Activated CD4-positive, alpha-beta T cell treated with anti-CD3 and anti-CD28 coated beads, Interleukin-2, amount 50 U/mL, for 16 hours (primary cell): ENCODE data around the gene PPP1R12A.
"Not testable (repeated sequence)": the region's sequence is repeated elsewhere in the genome, so short reads cannot be mapped to it uniquely, and the experiment has no call there.

Experiments
- DNase-seq: peaks from one replicate; pipeline ENCODE4 v3.0.0-alpha.2; 2020

The PPP1R12A gene

DNA sequence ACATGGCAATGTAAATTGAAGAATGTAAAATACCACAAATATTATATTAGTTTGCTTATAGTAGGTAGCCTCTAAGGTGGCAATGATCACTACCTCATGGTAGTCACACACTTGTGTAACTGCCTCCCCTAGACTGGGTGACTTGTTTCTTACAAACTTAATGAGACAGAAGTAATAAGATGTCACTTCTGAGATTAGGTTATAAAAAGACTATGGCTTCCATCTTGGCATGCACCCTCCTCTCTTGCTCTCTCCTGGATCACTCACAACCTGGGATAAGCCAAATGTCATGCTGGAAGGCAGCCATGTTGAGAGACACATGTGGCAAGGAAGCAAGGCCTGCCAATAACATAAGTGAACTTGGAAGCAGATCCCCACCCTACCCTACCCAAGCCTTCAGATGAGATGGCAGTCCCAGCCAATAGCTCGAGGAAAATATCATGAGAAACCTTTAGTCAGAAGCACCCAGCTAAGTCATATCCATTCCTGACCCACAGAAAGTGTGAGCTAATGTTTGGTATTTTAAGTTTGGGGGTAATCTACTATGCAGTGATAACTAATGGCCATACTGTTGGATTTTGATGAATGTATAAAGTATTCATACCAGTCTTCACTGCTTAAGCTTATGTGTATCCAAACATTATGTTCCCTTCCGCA is 43.3 kb downstream of the PPP1R12A start:
- DNase-seq = no peak

DNA sequence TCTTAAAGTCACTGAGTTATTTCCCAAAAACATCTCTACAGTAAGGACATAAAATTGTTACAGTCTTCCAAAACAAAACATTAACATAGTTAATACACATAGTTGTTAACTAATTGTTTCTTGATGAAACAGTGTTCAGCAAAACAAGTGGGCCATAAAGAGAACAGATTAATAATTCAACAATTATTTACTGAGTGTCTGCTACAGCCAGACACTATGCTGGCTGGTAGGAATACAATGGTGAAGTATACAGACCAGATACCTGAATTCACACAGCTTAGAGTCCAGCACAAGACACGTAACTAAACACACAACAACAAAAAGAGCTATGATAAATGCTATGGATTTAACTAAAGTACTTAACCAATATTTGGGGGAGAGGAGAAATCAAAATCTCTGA is 47.0 kb downstream of the PPP1R12A start:
- DNase-seq = no peak

DNA sequence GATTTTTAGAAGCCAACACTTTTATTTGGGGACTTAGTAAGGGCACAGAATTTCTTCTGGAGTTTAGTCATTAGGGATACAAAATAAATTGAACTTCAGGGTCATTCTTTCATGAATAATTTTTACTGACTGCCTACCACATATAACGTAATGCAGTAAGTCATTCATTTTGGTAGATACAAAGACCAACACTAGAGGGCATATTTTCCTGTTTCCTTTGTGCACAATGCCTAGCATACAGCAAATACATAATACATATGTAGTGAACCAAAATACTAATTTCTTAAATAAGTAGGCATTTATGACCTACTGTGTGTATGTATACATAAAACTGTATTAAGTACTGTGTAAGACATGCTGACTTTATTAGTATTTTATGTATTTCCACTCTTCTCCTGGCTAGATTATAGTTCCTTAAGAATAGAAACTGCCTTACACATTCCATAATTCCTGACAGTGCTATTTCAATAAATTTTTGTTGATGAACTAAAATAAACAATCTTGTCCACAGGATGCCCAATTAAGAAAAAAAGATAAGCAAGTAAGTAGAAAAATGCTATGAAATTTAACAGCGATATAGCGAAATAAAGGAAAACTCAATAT is 47.9 kb downstream of the PPP1R12A start:
- DNase-seq = peak; percentile 51

DNA sequence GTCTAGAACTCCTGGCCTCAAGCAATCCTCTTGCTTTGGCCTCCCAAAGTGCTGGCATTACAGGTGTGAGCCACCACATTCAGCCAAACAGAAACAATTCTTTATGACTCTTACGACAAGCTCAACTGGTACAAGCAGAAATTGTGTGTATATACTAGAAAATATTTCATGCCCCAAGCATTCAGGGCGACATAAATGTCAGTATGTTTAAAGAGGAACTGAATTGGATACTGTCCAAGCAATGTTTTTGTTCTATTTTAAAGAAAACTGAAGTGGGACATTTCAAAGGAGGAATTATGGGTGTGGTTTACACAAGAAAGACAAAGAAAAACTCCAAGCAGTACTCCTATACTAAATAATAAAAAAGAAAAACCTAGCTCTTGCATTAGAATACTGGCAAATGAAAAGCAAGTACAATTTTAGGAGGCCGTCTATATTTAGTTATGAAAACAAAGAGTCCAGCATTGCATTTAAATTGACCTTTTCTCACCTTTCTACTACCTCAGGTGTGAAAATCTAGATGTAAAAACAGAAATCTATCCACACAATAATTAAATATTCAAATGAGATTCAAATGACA is 48.9 kb downstream of the PPP1R12A start:
- no peak for DNase-seq

DNA sequence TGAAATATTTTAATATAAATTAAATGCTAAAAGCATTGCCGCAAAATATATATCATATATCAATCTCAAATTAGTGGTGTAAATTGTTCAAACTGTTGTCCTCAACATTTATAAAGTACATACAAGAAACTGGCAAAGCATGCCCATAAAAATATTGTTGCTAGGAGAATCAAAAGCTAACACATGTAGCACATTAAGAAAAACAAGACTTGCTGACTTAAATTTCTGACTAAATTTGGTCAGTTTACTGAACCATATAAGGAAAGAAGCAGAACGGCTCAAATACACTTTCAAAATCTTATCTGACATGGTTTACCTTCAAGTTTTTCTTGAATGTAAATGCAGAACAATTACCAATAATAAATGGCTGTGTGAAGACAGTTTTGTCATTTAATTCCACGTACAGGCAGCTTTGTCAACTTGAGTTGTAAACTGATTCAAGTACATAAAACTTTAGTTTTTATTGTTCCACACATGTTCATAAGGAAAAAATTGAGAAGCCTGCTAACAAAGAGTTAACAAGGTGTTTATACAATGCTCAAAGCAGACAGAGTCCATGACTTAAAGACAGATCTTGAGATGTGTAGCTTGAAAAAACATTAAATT is 50.4 kb downstream of the PPP1R12A start:
- no peak for DNase-seq

DNA sequence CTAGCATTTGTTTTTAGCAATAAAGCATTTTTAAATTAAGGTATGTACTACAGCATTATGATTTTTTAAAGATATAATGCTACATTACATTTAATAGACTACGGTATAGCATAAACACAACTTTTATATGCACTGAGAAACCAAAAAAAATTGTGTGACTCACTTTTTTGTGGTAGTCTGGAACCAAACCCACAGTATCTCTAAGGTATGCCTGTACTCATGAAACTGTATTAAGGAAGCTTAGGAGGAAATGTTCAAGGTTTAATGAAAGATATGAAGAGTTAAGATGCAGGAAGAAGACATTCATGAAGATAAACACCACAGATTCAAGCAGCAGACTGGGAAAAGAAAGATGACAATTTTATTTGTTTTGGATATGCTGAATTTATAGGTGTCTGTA is 51.7 kb downstream of the PPP1R12A start:
- DNase-seq = peak; percentile 10

DNA sequence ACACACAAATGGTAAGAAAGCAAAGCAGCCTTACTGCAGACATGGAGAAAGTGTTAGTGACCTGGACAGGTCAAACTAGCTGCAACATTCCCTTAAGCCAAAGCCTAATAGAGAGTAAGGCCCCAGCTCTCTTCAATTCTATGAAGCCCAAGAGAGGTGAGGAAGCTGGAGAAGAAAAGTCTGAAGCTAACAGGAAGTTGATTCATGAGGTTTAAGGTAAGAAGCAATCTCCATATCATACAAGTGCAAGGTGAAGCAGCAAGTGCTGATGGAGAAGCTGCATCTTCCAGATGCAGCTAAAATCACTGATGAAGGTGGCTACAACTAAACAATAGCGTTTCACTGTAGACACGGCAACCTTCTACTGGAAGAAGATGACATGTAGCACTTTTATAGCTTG is 53.5 kb downstream of the PPP1R12A start:
- DNase-seq = no peak

DNA sequence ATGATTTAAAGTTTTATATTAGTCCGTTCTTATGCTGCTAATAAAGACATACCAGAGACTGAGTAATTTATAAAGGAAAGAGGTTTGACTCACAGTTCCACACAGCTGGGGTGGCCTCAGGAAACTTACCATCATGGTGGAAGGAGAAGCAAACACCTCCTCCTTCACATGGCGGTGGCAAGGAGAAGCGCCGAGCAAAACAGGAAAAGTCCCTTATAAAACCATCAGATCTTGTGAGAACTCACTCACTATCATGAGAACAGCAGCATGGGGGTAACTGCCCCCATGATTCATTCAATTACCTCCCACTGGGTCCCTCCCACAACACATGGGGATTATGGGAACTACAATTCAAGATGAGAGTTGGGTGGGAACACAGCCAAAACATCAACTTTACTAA is 56.4 kb downstream of the PPP1R12A start:
- DNase-seq = not testable (repeated sequence)

DNA sequence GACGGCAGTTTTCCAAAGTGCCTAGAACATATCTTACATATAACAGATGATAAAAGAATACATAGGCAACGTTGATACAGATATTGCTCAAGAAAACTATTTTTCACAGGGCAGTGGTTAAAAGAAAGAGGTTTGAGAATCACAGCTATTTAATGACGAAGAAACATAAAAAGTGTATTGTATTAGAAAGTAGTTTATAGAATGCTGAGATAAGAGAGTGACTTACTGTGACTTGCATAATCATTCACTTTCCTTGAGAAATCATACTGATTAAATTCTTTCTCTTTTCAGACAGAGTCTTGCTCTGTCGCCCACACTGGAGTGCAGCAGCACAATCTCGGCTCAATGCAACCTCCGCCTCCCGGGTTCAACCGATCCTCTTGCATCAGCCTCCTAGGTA is 57.7 kb downstream of the PPP1R12A start:
- no peak for DNase-seq

DNA sequence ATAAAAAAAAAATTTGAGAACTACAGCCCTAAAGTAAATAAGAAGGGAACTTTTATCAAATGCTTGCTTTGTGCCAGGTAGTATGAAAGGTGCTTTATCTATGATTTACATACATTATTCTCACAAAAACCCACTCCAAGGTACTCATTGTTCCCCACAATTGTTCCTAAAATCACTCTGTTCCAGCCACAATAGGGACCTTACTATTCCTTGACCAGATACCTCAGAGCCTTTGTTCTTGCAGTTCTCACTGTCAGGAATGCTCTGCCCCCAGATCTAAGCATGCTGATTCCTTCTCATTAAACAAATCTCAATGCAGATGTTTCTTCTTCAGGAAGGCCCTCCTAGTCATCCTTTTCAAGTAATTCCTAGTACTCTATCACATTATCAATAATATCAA is 60.2 kb downstream of the PPP1R12A start:
- DNase-seq = no peak

DNA sequence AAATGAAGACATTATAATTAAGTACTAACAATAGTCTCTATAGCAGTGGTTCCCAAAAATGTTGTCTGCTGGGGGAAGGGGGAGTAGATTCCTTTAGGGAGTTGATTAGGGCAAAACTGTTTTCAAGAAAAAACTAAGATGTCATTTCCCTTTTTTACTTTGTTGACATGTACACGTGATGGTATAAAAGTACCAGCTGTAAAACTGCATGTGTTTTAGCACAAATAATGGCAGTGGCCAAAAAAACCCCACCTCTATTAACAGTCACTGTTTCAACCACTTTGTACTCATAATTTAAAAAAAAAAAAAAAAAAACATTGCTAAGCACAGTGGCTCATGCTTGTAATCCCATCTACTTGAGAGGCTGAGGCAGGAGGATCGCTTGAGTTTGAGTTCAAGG is 61.7 kb downstream of the PPP1R12A start:
- no peak for DNase-seq

DNA sequence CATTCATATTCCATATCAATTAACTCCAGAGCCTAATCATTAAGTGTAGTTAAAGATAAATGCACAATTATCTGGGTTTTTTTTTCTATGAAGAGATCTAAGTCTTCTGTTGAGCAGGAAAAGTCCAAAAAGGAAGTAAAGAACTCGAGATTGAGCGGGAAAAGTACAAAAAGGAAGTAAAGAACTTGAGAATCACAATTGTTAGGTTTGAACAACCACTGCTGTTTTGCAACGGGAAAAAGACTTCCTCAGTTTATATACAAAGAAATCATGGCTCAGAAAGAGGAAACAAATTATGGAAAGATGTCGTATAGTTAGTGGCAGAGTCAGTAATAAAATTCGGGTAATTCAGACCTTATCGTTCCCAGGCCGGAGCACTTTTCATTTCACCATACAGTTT is 63.3 kb downstream of the PPP1R12A start:
- no peak for DNase-seq

DNA sequence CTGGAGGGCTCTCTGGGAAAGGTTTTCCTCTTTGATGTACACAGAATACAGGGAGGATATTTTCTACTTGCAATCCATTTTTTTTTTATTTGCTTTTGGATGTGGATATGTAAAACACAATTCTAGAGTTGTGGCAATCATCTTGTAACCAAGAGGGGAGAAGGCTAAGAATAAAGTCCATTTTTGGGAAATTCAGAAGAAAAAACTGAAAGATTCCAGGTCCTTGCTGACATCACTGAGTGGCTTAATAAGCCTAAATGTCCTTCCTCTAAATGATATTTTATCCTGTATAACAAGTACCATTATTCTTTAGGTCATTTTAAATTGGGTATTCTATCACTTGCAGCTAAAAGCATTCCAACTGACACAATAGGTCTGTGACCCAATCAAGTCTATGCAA is 64.0 kb downstream of the PPP1R12A start:
- DNase-seq = no peak

DNA sequence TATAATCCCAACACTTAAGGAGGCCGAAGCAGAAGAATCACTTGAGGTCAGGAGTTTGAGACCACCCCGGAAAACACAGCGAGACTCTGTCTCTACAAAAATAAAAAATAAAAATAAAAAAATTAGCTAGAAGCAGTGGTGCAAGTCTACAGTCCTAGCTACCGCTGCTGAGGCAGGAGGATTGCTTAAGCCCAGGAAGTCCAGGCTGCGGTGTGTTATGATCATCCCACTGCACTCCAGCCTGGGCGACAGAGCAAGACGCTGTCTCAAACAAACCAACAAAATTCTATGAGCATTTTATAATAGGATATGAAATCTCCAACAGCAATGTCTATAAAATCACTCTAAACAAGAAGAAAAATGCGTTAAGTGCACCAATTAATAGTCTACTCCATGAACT is 75.3 kb downstream of the PPP1R12A start:
- DNase-seq = no peak

DNA sequence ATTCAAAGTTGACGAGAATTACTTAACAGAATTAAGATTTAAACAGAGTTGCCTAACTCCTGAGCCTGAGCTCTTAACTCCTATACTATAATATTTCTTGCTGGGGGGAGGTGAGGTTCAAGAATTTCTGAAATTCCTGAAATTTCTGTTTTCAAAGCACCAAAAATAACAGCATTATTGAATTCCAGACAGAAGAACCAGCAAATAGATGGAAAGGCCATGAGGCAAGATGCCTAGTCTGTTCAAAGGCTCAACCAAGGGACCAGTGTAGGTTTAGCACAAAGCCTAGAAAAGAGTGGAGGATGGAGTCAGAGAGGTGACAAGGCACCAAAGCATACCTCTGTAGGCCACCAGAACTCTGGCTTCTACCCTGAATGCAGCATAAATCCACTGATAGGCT is 76.4 kb downstream of the PPP1R12A start:
- no peak for DNase-seq

DNA sequence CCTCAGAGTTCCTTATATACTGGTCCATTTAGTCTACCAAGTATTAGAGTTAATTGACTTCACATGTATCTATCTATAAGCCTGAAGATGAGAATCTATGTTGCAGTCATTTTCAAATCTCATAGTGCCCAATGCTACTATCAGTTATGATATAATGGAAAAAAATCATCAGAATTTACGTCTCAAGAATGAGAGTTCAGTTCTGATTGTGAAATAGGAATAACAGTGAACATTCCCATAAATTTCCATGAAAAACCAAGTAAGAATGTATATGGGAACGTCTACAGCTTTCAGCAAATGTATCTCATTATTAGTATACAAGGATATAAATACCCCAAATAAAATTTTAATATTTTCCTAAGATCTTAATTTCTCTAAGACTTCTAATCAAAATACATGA is 77.2 kb downstream of the PPP1R12A start:
- DNase-seq = no peak

DNA sequence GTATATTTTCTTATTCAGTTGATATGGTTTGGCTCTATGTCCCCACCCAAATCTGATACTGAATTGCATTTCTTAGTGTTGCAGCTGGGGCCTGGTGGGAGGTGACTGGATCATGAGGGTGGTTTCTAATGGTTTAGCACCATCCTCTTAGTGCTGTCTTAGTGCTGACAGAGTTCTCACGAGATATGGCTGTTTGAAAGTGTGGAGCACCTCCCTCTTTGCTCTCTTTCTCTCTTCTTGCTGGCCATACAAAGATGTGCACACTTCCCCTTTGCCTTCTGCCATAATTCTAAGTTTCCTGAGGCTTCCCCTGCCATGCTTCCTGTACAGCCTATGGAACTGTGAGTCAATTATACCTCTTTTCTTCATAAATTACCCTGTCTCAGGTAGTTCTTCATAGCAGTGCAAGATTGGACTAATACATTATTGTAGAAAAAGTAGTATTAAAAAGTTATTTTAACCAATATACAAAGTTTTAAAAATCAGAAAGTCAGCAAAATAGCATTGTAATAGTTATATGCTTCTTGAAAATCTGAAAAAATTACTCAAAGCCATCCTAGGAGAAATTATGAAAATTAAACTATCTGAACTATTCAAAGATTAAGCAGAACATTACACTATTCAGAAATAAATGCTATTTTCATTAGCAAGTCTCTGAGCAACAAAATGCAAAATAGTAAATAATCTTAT is 84.1 kb downstream of the PPP1R12A start:
- no peak for DNase-seq

DNA sequence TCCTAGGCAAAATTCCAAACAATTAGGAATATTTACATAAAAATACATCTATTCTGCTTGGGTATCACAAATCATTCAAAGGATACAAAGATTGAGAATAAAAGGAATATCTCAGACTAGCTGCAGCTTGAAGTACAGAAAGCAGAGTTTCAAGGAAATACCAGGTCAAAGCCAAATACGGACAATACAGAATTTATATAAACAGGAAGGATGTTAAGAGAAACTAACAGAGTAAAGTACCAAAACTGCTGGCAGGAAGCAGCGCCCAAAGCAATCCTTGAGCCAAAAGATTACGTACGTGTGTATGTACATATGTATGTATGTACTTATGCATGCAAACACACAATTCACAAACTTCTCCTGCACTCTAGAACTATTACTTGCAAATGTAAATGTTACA is 86.6 kb downstream of the PPP1R12A start:
- DNase-seq = no peak

DNA sequence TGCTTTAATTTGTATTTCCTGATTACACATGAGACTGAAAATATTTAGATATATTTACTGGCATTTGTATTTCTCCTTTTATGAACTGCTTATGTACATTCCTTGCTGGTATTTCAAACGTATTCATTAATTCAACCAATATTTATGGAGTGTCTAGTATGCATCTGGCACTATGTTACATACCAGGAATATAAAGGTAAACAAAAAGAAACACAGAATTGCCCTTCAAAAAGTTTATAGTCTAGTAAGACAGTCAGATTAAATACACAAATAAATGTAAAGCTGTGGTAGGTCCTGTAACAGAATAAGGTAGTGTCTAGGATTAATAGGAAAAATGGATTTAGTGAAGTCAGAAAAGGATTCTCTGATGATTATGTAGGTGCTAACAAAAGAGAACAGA is 87.5 kb downstream of the PPP1R12A start:
- no peak for DNase-seq

DNA sequence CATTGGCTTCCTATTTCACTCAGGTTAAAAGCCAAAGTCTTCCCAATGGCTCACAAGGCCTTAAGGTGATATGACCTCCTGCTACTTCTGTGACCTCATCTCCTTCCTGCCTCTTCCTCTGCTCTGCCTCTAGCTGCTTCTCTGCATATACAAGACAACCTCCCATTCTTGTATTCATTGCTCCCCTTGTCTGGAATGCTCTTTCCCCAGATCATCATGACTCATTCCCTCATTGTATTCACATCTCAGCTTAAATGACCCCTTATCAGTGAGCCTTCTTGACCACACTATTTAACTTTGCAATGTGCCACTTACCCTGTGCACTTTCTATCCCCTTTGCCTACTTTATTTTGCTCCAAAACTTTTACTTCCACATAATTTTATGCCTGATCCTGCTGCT is 90.2 kb downstream of the PPP1R12A start:
- DNase-seq = no peak

DNA sequence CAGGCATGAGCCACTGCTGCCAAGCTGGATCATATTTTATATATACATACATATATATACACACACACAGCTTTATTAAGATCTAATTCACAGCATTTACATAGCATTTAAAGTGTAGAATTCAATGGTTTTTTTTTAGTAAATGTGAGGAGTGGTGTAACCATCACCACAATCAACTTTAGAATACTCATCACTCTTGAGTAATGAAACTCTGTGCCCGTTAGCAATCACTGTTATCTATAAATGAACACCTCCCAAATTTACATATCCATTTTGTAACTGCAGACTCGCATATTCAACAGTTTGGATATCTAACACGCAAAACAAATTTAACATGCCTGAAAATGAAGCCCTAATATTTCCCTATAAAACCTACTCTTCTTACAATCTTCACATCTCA is 90.9 kb downstream of the PPP1R12A start:
- no peak for DNase-seq

DNA sequence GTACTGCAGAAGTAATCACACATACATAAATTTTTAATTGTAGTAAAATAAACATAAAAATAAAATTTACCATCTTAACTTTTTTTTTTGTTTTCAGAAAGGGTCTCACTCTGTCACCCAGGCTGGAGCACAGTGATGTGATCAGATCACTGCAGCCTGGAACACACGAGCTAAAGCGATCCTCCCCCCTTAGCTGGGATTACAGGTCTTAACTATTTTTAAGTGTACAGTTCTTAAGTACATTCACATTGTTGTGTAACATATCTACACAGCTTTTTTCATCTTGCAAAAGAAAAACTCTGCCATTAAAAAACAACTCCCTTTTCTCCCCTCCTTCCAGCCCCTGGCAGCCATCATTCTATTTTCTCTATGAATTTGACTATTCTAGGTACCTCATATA is 92.3 kb downstream of the PPP1R12A start:
- no peak for DNase-seq

DNA sequence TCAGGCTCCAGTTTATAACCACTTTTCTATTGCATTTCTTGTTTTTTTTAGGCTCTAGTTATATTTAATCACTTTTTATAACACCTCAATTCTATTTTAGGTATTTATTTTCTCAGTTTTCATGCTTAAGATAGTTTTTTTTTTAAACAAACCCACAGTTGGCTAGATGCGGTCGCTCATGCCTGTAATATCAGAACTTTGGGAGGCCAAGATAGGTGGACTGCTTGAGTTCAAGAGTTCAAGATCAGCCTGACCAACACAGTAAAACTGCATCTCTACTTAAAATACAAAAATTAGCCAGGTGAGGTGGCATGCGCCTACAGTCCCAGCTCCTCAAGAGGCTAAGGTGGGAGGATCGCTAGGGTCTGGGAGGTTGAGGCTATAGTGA is 93.0 kb downstream of the PPP1R12A start:
- DNase-seq = no peak
